CD4-positive, alpha-beta T cell treated with Interleukin-1 beta for 1 hour (primary cell): Measurements from ENCODE around the gene TMEM101.
"Not testable (repeated sequence)": the region's sequence is repeated elsewhere in the genome, so short reads cannot be mapped to it uniquely, and the experiment has no call there.

ENCODE experiments used
- DNase-seq, 2 donors: peaks; one replicate each; pipeline ENCODE4 v3.0.0-alpha.2; 2020 to 2022

The TMEM101 gene

GRCh38 chr17:43974382-43975266 is 40.1 kb downstream of the TMEM101 start:
- no peak for DNase-seq

GRCh38 chr17:43972444-43973212 is 42.1 kb downstream of the TMEM101 start:
- DNase-seq: not testable (repeated sequence)

- DNase-seq: not testable (repeated sequence)
Observed at GRCh38 chr17:43971436-43971835, 43.3 kb downstream of the TMEM101 start.

- no peak for DNase-seq
Observed at GRCh38 chr17:43970366-43970765, 44.4 kb downstream of the TMEM101 start.

- DNase-seq: no peak
Observed at GRCh38 chr17:43967251-43967875, 47.4 kb downstream of the TMEM101 start.

- DNase-seq: no peak
Observed at GRCh38 chr17:43966276-43966675, 48.5 kb downstream of the TMEM101 start.

- no peak for DNase-seq
Observed at GRCh38 chr17:43962479-43962878, 52.3 kb downstream of the TMEM101 start.

GRCh38 chr17:43961954-43962353 is 52.8 kb downstream of the TMEM101 start:
- DNase-seq: no peak

GRCh38 chr17:43961292-43961691 is 53.5 kb downstream of the TMEM101 start:
- not testable (repeated sequence) for DNase-seq
